HG02885 (cell line): ENCODE data around the gene PFKP.

Experiments used
- ATAC-seq: cut with Tn5 transposase; IDR thresholded peaks from one replicate; pipeline ENCODE4 v1.9.1; 2021; ENCODE audit warnings: mild to moderate bottlenecking; ENCODE audit not compliant: unreplicated experiment, poor library complexity

PFKP gene

GRCh38 chr10:3173171-3173878 lies 106.0 kb downstream of the PFKP start:
- ATAC-seq, result peak; percentile 35

DNA sequence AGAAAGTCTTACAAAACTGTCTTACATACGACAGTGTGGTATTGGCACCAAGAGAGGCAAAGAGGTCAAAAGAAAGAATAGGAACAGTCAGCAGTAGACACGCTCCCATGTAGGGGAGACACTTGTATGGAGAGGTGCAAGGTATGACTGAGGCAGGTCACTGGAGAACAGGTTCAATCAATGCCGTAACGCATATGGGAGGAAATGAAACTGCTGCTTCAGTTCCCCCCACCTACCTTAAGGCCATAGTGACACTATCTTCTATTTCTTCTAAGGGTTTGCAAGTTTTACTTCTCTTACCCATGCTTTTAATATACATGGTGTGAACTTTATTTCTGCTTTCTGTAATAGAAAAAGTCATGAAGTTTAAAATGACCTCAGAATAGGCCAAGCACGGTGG lies 110.7 kb downstream of the PFKP start:
- ATAC-seq, result no peak

GRCh38 chr10:3179174-3179573 lies 111.8 kb downstream of the PFKP start:
- no peak for ATAC-seq

DNA sequence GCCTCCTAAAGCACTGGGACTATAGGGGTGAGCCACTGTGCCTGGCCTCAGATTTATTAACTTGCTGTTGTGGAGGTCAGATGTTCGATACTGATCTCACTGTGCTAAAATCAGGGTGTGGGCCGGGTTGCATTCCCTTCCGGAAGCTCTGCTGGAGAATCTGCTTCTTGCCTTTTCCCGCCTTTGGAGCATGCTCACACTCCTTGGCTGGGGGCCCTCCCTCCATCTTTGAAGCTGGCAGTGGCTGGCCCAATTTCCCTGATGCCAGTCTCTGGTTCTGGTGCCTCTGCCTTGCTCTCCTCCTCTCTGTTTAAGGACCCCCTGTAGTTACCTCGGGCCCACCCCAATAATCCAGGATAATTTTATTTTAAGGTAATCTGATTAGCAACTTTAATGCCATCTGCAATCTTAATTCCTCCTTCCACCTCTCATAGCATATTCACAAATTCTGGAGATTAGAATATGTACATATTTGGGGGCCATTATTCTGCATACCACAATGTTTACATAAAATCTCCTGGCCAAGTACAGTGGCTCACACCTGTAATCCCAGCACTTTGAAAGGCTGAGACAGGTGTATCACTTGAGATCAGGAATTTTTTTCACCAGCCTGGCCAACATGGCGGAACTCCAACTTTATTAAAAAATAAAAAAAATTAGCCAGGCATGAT lies 113.1 kb downstream of the PFKP start:
- no peak for ATAC-seq

DNA sequence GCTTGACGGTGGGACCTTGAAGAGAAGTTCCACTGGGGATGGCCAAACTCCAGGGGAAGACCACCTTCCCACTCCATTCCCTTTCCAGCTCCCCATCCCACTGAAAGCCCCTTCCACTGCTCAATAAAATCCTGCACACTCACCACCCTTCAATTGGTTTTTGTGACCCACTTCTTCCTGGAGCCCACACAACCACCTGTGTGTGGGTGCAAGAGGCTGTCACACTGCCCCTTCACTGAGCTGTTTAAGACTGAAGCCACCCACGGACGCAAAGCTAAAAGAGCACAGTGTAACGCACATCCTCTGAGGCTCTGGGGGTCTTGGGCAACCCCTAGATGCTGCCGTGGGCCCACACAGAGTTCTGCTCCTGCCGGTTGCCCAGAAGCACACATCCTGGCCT lies 118.0 kb downstream of the PFKP start:
- ATAC-seq, result no peak

DNA sequence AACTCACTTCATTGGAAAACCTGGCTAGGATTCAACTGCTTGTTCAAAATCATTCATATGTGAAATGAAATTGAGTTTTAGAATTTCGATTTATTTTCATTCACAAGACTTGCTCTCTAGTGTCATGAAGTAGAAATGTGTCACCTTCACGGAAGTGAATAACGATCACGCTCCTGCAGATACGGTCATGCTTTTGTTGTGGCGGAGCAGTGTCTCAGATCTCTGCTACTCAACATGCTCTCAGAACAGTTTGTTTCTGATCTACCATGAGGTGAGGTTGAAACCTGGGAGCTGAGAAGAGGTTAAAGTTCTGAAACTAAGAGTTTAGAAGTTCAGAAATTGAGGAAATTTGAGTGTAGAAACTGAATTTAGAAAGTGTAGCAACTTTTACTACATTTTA lies 119.0 kb downstream of the PFKP start:
- no peak for ATAC-seq
